CD4-positive, CD25-positive, alpha-beta regulatory T cell (primary cell): ENCODE data around the gene EPS8L1. TPM values are rescaled to one million over a fixed set of nuclear protein-coding genes. Genes with fewer than 3 reads are reported as not detected.

Experiments used
- ATAC-seq, 2 donors: fragments of 150-1000 bp; cut with Tn5 transposase; one replicate each; pipeline ENCODE4 v1.10.0; 2021; ENCODE audit warnings: low read depth in 2 of 2, moderate number of reproducible peaks in 2 of 2, moderate library complexity in 1 of 2
- DNase-seq, 3 donors: peaks; one replicate each; pipeline versions ENCODE4 v3.0.0 to v3.0.0-alpha.2; 2012 to 2022; ENCODE audit warnings: mixed read lengths in 1 of 3
- H3K27ac ChIP-seq: one replicate; pipeline ENCODE4 v1.7.0; 2013; ENCODE audit warnings: mild to moderate bottlenecking, low read length; ENCODE audit not compliant: insufficient read depth, poor library complexity, severe bottlenecking
- H3K27me3 ChIP-seq: one replicate; pipeline ENCODE4 v1.7.0; 2013; ENCODE audit warnings: low read length; ENCODE audit not compliant: control insufficient read depth, insufficient read depth
- H3K36me3 ChIP-seq: one replicate; pipeline ENCODE4 v1.7.0; 2013; ENCODE audit warnings: mild to moderate bottlenecking, low read length, moderate library complexity; ENCODE audit not compliant: control insufficient read depth, insufficient read depth
- H3K4me1 ChIP-seq: 2 replicates; pipeline ENCODE4 v1.7.0; 2013; ENCODE audit warnings: mild to moderate bottlenecking, low read length; ENCODE audit not compliant: insufficient read depth, control insufficient read depth, poor library complexity, severe bottlenecking
- H3K4me3 ChIP-seq: one replicate; pipeline ENCODE4 v1.7.0; 2013; ENCODE audit warnings: low read depth, mild to moderate bottlenecking, low read length, moderate library complexity
- H3K9me3 ChIP-seq, 2 experiments: 1 replicate in 1 of 2; 2 replicates in 1 of 2; pipeline ENCODE4 v1.7.0; 2013; ENCODE audit warnings: low read length in 2 of 2, mild to moderate bottlenecking in 1 of 2, moderate library complexity in 1 of 2; ENCODE audit not compliant: control insufficient read depth in 2 of 2
- H3K27ac Mint-ChIP-seq, 3 donors: one replicate each; pipeline ENCODE4 v1.8.0; 2020 to 2022; ENCODE audit warnings: mild to moderate bottlenecking in 3 of 3, mixed read lengths in 3 of 3, moderate library complexity in 2 of 3
- H3K27me3 Mint-ChIP-seq: one replicate; pipeline ENCODE4 v1.8.0; 2022; ENCODE audit warnings: mild to moderate bottlenecking, mixed read lengths
- H3K36me3 Mint-ChIP-seq: one replicate; pipeline ENCODE4 v1.8.0; 2020; ENCODE audit warnings: mixed read lengths
- H3K4me1 Mint-ChIP-seq, 4 donors: one replicate each; pipeline ENCODE4 v1.8.0; 2020 to 2022; ENCODE audit warnings: mixed read lengths in 4 of 4, mild to moderate bottlenecking in 1 of 4
- H3K4me3 Mint-ChIP-seq, 4 donors: one replicate each; pipeline ENCODE4 v1.8.0; 2020 to 2022; ENCODE audit warnings: mild to moderate bottlenecking in 4 of 4, mixed read lengths in 4 of 4, moderate library complexity in 3 of 4
- H3K9me3 Mint-ChIP-seq, 7 donors: one replicate each; pipeline ENCODE4 v1.8.0; 2020 to 2022; ENCODE audit warnings: mixed read lengths in 7 of 7, mild to moderate bottlenecking in 3 of 7, moderate library complexity in 2 of 7
- polyA plus RNA-seq, 4 donors: library from polyadenylated mRNA; unstranded; fragments of 300-500 nt; fragmentation: Illumina TruSeq; gene quantifications; one replicate each; pipeline ENCODE4 v1.2.3, GENCODE V29; 2021
- total RNA-seq: library from RNA; stranded (reverse); gene quantifications from one replicate; pipeline ENCODE4 v1.2.3, GENCODE V29; 2022

Gene EPS8L1
- total and polyA plus RNA-seq, 5 donors from 2014 or later: 0.41 to 4.4 (median 1.5) TPM

GRCh38 chr19:55088543-55089341 lies 13.1 kb downstream of the EPS8L1 start:
- peaks cover 21% of the 10 kb centered on the region for H3K4me1 ChIP-seq
- H3K27me3 ChIP-seq: peaks cover 7% of the 10 kb centered on the region
- ATAC-seq (peak in 1 of 2 donors; percentile 43), DNase-seq (peak; percentile 58 to 61 (median 60))
- Mint-ChIP-seq H3K27ac (peak overlapping the region in 1 of 3 donors; percentile 49), H3K4me1 (peaks cover 0 to 26% (median 15%) of the 10 kb centered on the region in 4 donors), H3K4me3 (peak overlapping the region; percentile 65 to 92 (median 68)), H3K27me3 (peaks cover 52% of the 10 kb centered on the region), H3K9me3 (peaks cover 0 to 7% (median 0%) of the 10 kb centered on the region in 7 donors), H3K36me3 (peaks cover 19% of the 10 kb centered on the region)
- no peak overlapping the region for H3K4me3 ChIP-seq
- H3K9me3 ChIP-seq: no peaks in the 10 kb centered on the region
- no peak overlapping the region for H3K27ac ChIP-seq
- peaks cover 5% of the 10 kb centered on the region for H3K36me3 ChIP-seq

GRCh38 chr19:55089342-55089944 lies 13.8 kb downstream of the EPS8L1 start:
- DNase-seq (no peak), ATAC-seq (no peak)
- Histone ChIP-seq H3K4me1 (peaks cover 21% of the 10 kb centered on the region), H3K4me3 (no peak overlapping the region), H3K36me3 (peaks cover 5% of the 10 kb centered on the region), H3K27me3 (peaks cover 7% of the 10 kb centered on the region), H3K27ac (no peak overlapping the region), H3K9me3 (no peaks in the 10 kb centered on the region)
- H3K36me3 Mint-ChIP-seq: peaks cover 19% of the 10 kb centered on the region
- H3K4me3 Mint-ChIP-seq: peak overlapping the region in 2 of 4 donors; percentile 19 to 24
- no peak overlapping the region for H3K27ac Mint-ChIP-seq
- peaks cover 0 to 4% (median 0%) of the 10 kb centered on the region in 7 donors for H3K9me3 Mint-ChIP-seq
- peaks cover 46% of the 10 kb centered on the region for H3K27me3 Mint-ChIP-seq
- peaks cover 0 to 26% (median 15%) of the 10 kb centered on the region in 4 donors for H3K4me1 Mint-ChIP-seq

GRCh38 chr19:55090564-55090963 lies 14.9 kb downstream of the EPS8L1 start:
- peaks cover 0 to 3% (median 0%) of the 10 kb centered on the region in 7 donors for H3K9me3 Mint-ChIP-seq
- Histone ChIP-seq H3K27me3 (peaks cover 7% of the 10 kb centered on the region), H3K9me3 (no peaks in the 10 kb centered on the region), H3K36me3 (peaks cover 13% of the 10 kb centered on the region), H3K4me1 (peaks cover 21% of the 10 kb centered on the region), H3K4me3 (no peak overlapping the region), H3K27ac (no peak overlapping the region)
- no peak overlapping the region for H3K27ac Mint-ChIP-seq
- H3K4me1 Mint-ChIP-seq: peaks cover 0 to 26% (median 15%) of the 10 kb centered on the region in 4 donors
- H3K4me3 Mint-ChIP-seq: no peak overlapping the region
- no peak for DNase-seq
- peaks cover 19% of the 10 kb centered on the region for H3K36me3 Mint-ChIP-seq
- no peak for ATAC-seq
- peaks cover 35% of the 10 kb centered on the region for H3K27me3 Mint-ChIP-seq

- ATAC-seq: no peak
- peaks cover 19% of the 10 kb centered on the region for H3K36me3 Mint-ChIP-seq
- Histone ChIP-seq H3K4me3 (no peak overlapping the region), H3K27me3 (peaks cover 7% of the 10 kb centered on the region), H3K9me3 (no peaks in the 10 kb centered on the region), H3K4me1 (peaks cover 21% of the 10 kb centered on the region), H3K36me3 (peaks cover 13% of the 10 kb centered on the region), H3K27ac (no peak overlapping the region)
- H3K4me1 Mint-ChIP-seq: peaks cover 0 to 21% (median 15%) of the 10 kb centered on the region in 4 donors
- H3K4me3 Mint-ChIP-seq: no peak overlapping the region
- peaks cover 0 to 3% (median 0%) of the 10 kb centered on the region in 7 donors for H3K9me3 Mint-ChIP-seq
- no peak for DNase-seq
- H3K27me3 Mint-ChIP-seq: peaks cover 31% of the 10 kb centered on the region
- no peak overlapping the region for H3K27ac Mint-ChIP-seq
Observed at GRCh38 chr19:55091126-55091910, 15.6 kb downstream of the EPS8L1 start.

GRCh38 chr19:55091955-55092354 lies 16.3 kb downstream of the EPS8L1 start:
- Mint-ChIP-seq H3K27me3 (peaks cover 29% of the 10 kb centered on the region), H3K27ac (no peak overlapping the region), H3K36me3 (peaks cover 19% of the 10 kb centered on the region), H3K4me1 (peaks cover 0 to 21% (median 15%) of the 10 kb centered on the region in 4 donors), H3K4me3 (no peak overlapping the region), H3K9me3 (peaks cover 0 to 3% (median 0%) of the 10 kb centered on the region in 7 donors)
- no peak for DNase-seq
- Histone ChIP-seq H3K4me3 (no peak overlapping the region), H3K4me1 (peaks cover 16% of the 10 kb centered on the region), H3K27me3 (peaks cover 7% of the 10 kb centered on the region), H3K9me3 (no peaks in the 10 kb centered on the region), H3K36me3 (peaks cover 13% of the 10 kb centered on the region), H3K27ac (no peak overlapping the region)
- ATAC-seq: no peak

GRCh38 chr19:55092423-55093318 lies 17.0 kb downstream of the EPS8L1 start:
- no peak overlapping the region for H3K4me3 ChIP-seq
- H3K9me3 Mint-ChIP-seq: peaks cover 0 to 3% (median 0%) of the 10 kb centered on the region in 7 donors
- peaks cover 13% of the 10 kb centered on the region for H3K36me3 ChIP-seq
- H3K4me1 Mint-ChIP-seq: peaks cover 0 to 18% (median 12%) of the 10 kb centered on the region in 4 donors
- no peaks in the 10 kb centered on the region for H3K9me3 ChIP-seq
- H3K4me3 Mint-ChIP-seq: no peak overlapping the region
- H3K4me1 ChIP-seq: peaks cover 9% of the 10 kb centered on the region
- H3K27me3 ChIP-seq: peaks cover 3% of the 10 kb centered on the region
- peaks cover 22% of the 10 kb centered on the region for H3K27me3 Mint-ChIP-seq
- no peak overlapping the region for H3K27ac Mint-ChIP-seq
- ATAC-seq (no peak), DNase-seq (no peak)
- peaks cover 19% of the 10 kb centered on the region for H3K36me3 Mint-ChIP-seq
- no peak overlapping the region for H3K27ac ChIP-seq
